Parathyroid adenoma (tissue), 2 donors: ENCODE results near the gene FKBP7.

Experiments used
- H2AFZ ChIP-seq: fragments of 300-600 bp; sonication (generic); one replicate; pipeline ENCODE4 v1.7.0; 2017; ENCODE audit warnings: antibody characterized with exemption, mild to moderate bottlenecking
- H3K27ac ChIP-seq: fragments of 300-600 bp; sonication (generic); one replicate; pipeline ENCODE4 v1.7.0; 2017
- H3K27me3 ChIP-seq: fragments of 300-600 bp; sonication (generic); one replicate; pipeline ENCODE4 v1.7.0; 2017; ENCODE audit warnings: low read length; ENCODE audit not compliant: control insufficient read depth, insufficient read depth
- H3K36me3 ChIP-seq: fragments of 300-600 bp; sonication (generic); one replicate; pipeline ENCODE4 v1.7.0; 2017; ENCODE audit warnings: low read length; ENCODE audit not compliant: control insufficient read depth, insufficient read depth
- H3K4me1 ChIP-seq: fragments of 300-600 bp; sonication (generic); one replicate; pipeline ENCODE4 v1.7.0; 2017; ENCODE audit warnings: control low read depth
- H3K4me2 ChIP-seq: fragments of 300-600 bp; sonication (generic); one replicate; pipeline ENCODE4 v1.7.0; 2017; ENCODE audit warnings: low read length
- H3K4me3 ChIP-seq: fragments of 300-600 bp; sonication (generic); one replicate; pipeline ENCODE4 v1.7.0; 2017; ENCODE audit warnings: low read depth, low read length
- H3K79me2 ChIP-seq: fragments of 300-600 bp; sonication (generic); one replicate; pipeline ENCODE4 v1.7.0; 2017; ENCODE audit warnings: control low read depth
- H3K9ac ChIP-seq: fragments of 300-600 bp; sonication (generic); one replicate; pipeline ENCODE4 v1.7.0; 2017; ENCODE audit warnings: mild to moderate bottlenecking
- H3K9me3 ChIP-seq: fragments of 300-600 bp; sonication (generic); one replicate; pipeline ENCODE4 v1.7.0; 2017; ENCODE audit warnings: low read length; ENCODE audit not compliant: control insufficient read depth
- CTCF ChIP-seq: fragments of 300-600 bp; sonication (generic); IDR thresholded peaks from one replicate; pipeline ENCODE4 v1.7.0; 2017; ENCODE audit warnings: antibody characterized with exemption, mild to moderate bottlenecking
- donor health status: primary hyperparathyroidism.

FKBP7 gene

DNA sequence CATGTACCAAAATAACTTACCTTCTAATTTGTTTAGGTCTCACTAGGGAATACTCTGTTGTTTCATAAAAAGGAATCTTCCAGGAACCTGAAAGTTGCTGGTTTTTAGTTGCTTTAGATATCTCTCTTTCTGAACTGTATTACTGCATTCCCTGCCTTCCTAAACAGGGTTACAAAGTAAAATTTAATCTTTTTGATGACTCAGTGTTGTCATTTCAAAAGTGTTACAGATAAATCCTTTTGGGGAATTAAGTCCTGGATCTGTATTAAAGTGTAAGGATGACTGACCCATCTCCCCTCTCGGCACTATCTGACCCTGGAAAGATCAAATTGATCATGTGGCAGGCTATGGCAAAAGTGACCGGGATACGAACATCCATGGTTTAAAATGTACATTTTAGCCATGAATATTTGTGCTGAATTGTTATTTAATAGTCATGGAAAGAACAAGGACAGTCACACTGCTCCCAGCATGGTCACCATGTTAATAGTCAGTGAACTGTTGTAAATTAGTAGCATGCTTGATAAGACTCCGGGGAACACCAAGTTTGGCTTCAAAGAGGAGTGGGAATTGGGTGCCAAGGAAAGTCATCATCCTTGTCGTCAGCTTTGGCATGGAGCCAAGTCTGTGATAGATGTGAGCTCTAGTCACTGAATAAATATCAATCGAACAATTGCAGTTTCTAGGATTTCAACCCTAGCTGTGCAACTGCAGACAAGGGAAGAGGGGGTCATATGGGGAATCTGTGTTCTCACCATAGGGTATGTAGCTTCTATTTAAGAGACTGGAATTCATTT lies 6.0 kb upstream of the FKBP7 start:
- H3K79me2 ChIP-seq = peaks cover 24% of the 10 kb centered on the region
- H3K27ac ChIP-seq = no peak overlapping the region
- H3K4me2 ChIP-seq = no peak overlapping the region
- no peaks in the 10 kb centered on the region for H3K9me3 ChIP-seq
- no peak for TF ChIP-seq CTCF
- H3K9ac ChIP-seq = no peak overlapping the region
- H3K27me3 ChIP-seq = no peaks in the 10 kb centered on the region
- no peak overlapping the region for H3K4me3 ChIP-seq
- peaks cover 3% of the 10 kb centered on the region for H3K4me1 ChIP-seq
- no peaks in the 10 kb centered on the region for H3K36me3 ChIP-seq
- H2AFZ ChIP-seq = no peak overlapping the region

- H3K9me3 ChIP-seq = no peaks in the 10 kb centered on the region
- TF ChIP-seq CTCF = no peak
- H3K4me1 ChIP-seq = peaks cover 3% of the 10 kb centered on the region
- peaks cover 24% of the 10 kb centered on the region for H3K79me2 ChIP-seq
- no peak overlapping the region for H3K9ac ChIP-seq
- H3K4me2 ChIP-seq = peak overlapping the region; percentile 27
- no peak overlapping the region for H3K27ac ChIP-seq
- no peak overlapping the region for H3K4me3 ChIP-seq
- H3K36me3 ChIP-seq = no peaks in the 10 kb centered on the region
- H3K27me3 ChIP-seq = no peaks in the 10 kb centered on the region
- no peak overlapping the region for H2AFZ ChIP-seq
These were observed 4.0 kb upstream of the FKBP7 start for GRCh38 chr2:178482437-178482836.

- peaks cover 3% of the 10 kb centered on the region for H3K4me1 ChIP-seq
- H3K9me3 ChIP-seq = no peaks in the 10 kb centered on the region
- H3K36me3 ChIP-seq = no peaks in the 10 kb centered on the region
- no peaks in the 10 kb centered on the region for H3K27me3 ChIP-seq
- H2AFZ ChIP-seq = peak within 1 kb of the TSS; percentile 78
- peaks cover 19% of the 10 kb centered on the region for H3K79me2 ChIP-seq
- no peak for TF ChIP-seq CTCF
- no peak within 1 kb of the TSS for H3K9ac ChIP-seq
- peak within 1 kb of the TSS; percentile 94 for H3K27ac ChIP-seq
- H3K4me3 ChIP-seq = peak within 1 kb of the TSS; percentile 81
- H3K4me2 ChIP-seq = peak within 1 kb of the TSS; percentile 99
These were observed 2.1 kb upstream of the FKBP7 start, which contains the start of gene PLEKHA3 for GRCh38 chr2:178480227-178481181. TSS of gene PLEKHA3 (plus strand) at chr2:178480457. CDS start at chr2:178480870, 413 bp downstream.

- peak overlapping the region; percentile 78 for H2AFZ ChIP-seq
- no peaks in the 10 kb centered on the region for H3K36me3 ChIP-seq
- H3K27ac ChIP-seq = peak overlapping the region; percentile 94
- H3K9me3 ChIP-seq = no peaks in the 10 kb centered on the region
- no peak overlapping the region for H3K9ac ChIP-seq
- H3K27me3 ChIP-seq = no peaks in the 10 kb centered on the region
- peak overlapping the region; percentile 81 for H3K4me3 ChIP-seq
- no peak for TF ChIP-seq CTCF
- H3K4me2 ChIP-seq = peak overlapping the region; percentile 80
- peaks cover 3% of the 10 kb centered on the region for H3K4me1 ChIP-seq
- H3K79me2 ChIP-seq = peaks cover 16% of the 10 kb centered on the region
These were observed 1.4 kb upstream of the FKBP7 start for GRCh38 chr2:178479758-178480226.
